Measurements from ENCODE around the gene PAQR4. TPM values are rescaled to one million over a fixed set of nuclear protein-coding genes. Genes with fewer than 3 reads are reported as not detected.
A peak's percentile ranks its signal among the peaks of the same experiment; 100 is the strongest.

The PAQR4 gene
- total RNA-seq, 6 donors from 2014 or later: 5.2 to 13.5 (median 8.3) TPM

- H3K9me3 ChIP-seq: no peaks in the 10 kb centered on the region
- 25 to 29% methylated on average over 4 to 18 of the region's 21 CpGs for WGBS, 2 donors
- no peak for DNase-seq
- H3K27ac ChIP-seq: no peak overlapping the region
- H3K4me1 ChIP-seq: peaks cover 0 to 6% (median 0%) of the 10 kb centered on the region in 4 donors
- peaks cover 0 to 25% (median 6%) of the 10 kb centered on the region in 4 donors for H3K27me3 ChIP-seq
- H3K4me3 ChIP-seq: no peak overlapping the region
- TF ChIP-seq POLR2A (IDR thresholded peaks at IDR 0.05) (no peak), EP300 (IDR thresholded peaks at IDR 0.05) (no peak), POLR2AphosphoS5 (IDR thresholded peaks at IDR 0.05) (no peak), CTCF (IDR thresholded peaks at IDR 0.05) (no peak)
- no peaks in the 10 kb centered on the region for H3K36me3 ChIP-seq
- ATAC-seq (ENCODE audit: low FRiP score in 2 of 2): no peak
These were observed 13.2 kb upstream of the PAQR4 start for GRCh38 chr16:2955779-2956578.

- Histone ChIP-seq H3K9me3 (no peaks in the 10 kb centered on the region), H3K4me1 (peaks cover 0 to 8% (median 1%) of the 10 kb centered on the region in 4 donors), H3K4me3 (no peak overlapping the region), H3K27me3 (peaks cover 0 to 25% (median 6%) of the 10 kb centered on the region in 4 donors), H3K36me3 (no peaks in the 10 kb centered on the region), H3K27ac (no peak overlapping the region)
- WGBS, 2 donors: 84 to 89% methylated on average over 9 to 11 of the region's 11 CpGs
- TF ChIP-seq POLR2A (IDR thresholded peaks at IDR 0.05) (no peak), POLR2AphosphoS5 (IDR thresholded peaks at IDR 0.05) (no peak), CTCF (IDR thresholded peaks at IDR 0.05) (no peak), EP300 (IDR thresholded peaks at IDR 0.05) (no peak)
- DNase-seq (no peak), ATAC-seq (ENCODE audit: low FRiP score in 2 of 2) (no peak)
These were observed 12.6 kb upstream of the PAQR4 start for GRCh38 chr16:2956579-2956956.

- no peak overlapping the region for H3K4me3 ChIP-seq
- no peaks in the 10 kb centered on the region for H3K9me3 ChIP-seq
- no peak for TF ChIP-seq POLR2AphosphoS5 (IDR thresholded peaks at IDR 0.05)
- TF ChIP-seq EP300 (IDR thresholded peaks at IDR 0.05): no peak
- TF ChIP-seq CTCF (IDR thresholded peaks at IDR 0.05): no peak
- no peak for TF ChIP-seq POLR2A (IDR thresholded peaks at IDR 0.05)
- ATAC-seq (ENCODE audit: low FRiP score in 2 of 2): no peak
- no peaks in the 10 kb centered on the region for H3K36me3 ChIP-seq
- H3K27me3 ChIP-seq: peaks cover 0 to 48% (median 24%) of the 10 kb centered on the region in 4 donors
- H3K27ac ChIP-seq: no peak overlapping the region
- H3K4me1 ChIP-seq: peaks cover 14 to 33% (median 18%) of the 10 kb centered on the region in 4 donors
- no peak for DNase-seq
- WGBS, 2 donors: 49 to 56% methylated on average over 8 to 10 of the region's 10 CpGs
These were observed 9.9 kb upstream of the PAQR4 start for GRCh38 chr16:2959206-2959605.

- no peaks in the 10 kb centered on the region for H3K36me3 ChIP-seq
- H3K27ac ChIP-seq: no peak overlapping the region
- ATAC-seq (ENCODE audit: low FRiP score in 2 of 2) (no peak), DNase-seq (peak in 1 of 2 donors; percentile 54)
- no peak overlapping the region for H3K4me3 ChIP-seq
- WGBS, 2 donors: 68 to 80% methylated on average over 14 to 17 of the region's 17 CpGs
- TF ChIP-seq POLR2A (IDR thresholded peaks at IDR 0.05): no peak
- no peak for TF ChIP-seq POLR2AphosphoS5 (IDR thresholded peaks at IDR 0.05)
- no peak for TF ChIP-seq EP300 (IDR thresholded peaks at IDR 0.05)
- no peak for TF ChIP-seq CTCF (IDR thresholded peaks at IDR 0.05)
- H3K9me3 ChIP-seq: no peaks in the 10 kb centered on the region
- peaks cover 0 to 50% (median 33%) of the 10 kb centered on the region in 4 donors for H3K27me3 ChIP-seq
- peaks cover 25 to 38% (median 30%) of the 10 kb centered on the region in 4 donors for H3K4me1 ChIP-seq
These were observed 8.8 kb upstream of the PAQR4 start for GRCh38 chr16:2960183-2961010.

Measured in upper lobe of left lung (tissue), 6 donors.